Fibroblast of the aortic adventitia (primary cell): ENCODE data around the gene CTAG1A. TPM values are rescaled to one million over a fixed set of nuclear protein-coding genes. Genes with fewer than 3 reads are reported as not detected.

Experiments
- small RNA-seq: library from RNA; depleted of rRNA; stranded (forward); fragments of <200 nt; gene quantifications from one replicate; pipeline ENCODE3, GENCODE V24; 2012
- total RNA-seq: library from RNA; depleted of rRNA; stranded (reverse); fragments of >200 nt; gene quantifications from 2 replicates; pipeline ENCODE4 v1.2.3, GENCODE V29; 2012; ENCODE audit warnings: low replicate concordance

The CTAG1A gene
- total RNA-seq, 1 donor, result not detected

Small RNA genes lying within 50 kb of the gene (small RNA-seq; reads per million reads assigned to genes)
- not detected for gene AC244090.1
- not detected for gene AC244107.2

Other genes with a start within 250 kb of the CTAG1A start
- gene FLNA, start 210.5 kb upstream of the CTAG1A start, total RNA-seq, result 549 and 1,365 TPM in 2 replicates
- 9.6 and 29.9 TPM in 2 replicates for gene EMD, start 205.8 kb upstream of the CTAG1A start, total RNA-seq
- gene RPL10, start 186.8 kb upstream of the CTAG1A start, total RNA-seq, result 1,297 and 3,230 TPM in 2 replicates
- gene DNASE1L1, start 175.9 kb upstream of the CTAG1A start, total RNA-seq, result 15.8 and 31.0 TPM in 2 replicates
- 18.0 and 30.9 TPM in 2 replicates for gene TAFAZZIN, start 173.6 kb upstream of the CTAG1A start, total RNA-seq
- 33.2 and 36.1 TPM in 2 replicates for gene ATP6AP1, start 156.5 kb upstream of the CTAG1A start, total RNA-seq
- gene GDI1, start 148.0 kb upstream of the CTAG1A start, total RNA-seq, result 53.9 and 115 TPM in 2 replicates
- gene FAM50A, start 141.0 kb upstream of the CTAG1A start, total RNA-seq, result 39.0 and 99.0 TPM in 2 replicates
- 11.9 and 25.8 TPM in 2 replicates for gene PLXNA3, start 126.9 kb upstream of the CTAG1A start, total RNA-seq
- 19.1 and 31.6 TPM in 2 replicates for gene LAGE3, start 105.9 kb upstream of the CTAG1A start, total RNA-seq
- gene UBL4A, start 98.5 kb upstream of the CTAG1A start, total RNA-seq, result 10.9 and 35.0 TPM in 2 replicates
- gene SLC10A3, start 94.5 kb upstream of the CTAG1A start, total RNA-seq, result 23.9 and 28.6 TPM in 2 replicates
- 16.9 and 20.0 TPM in 2 replicates for gene FAM3A, start 68.9 kb upstream of the CTAG1A start, total RNA-seq
- gene G6PD, start 38.3 kb upstream of the CTAG1A start, total RNA-seq, result 45.5 and 126 TPM in 2 replicates
- 17.1 and 37.2 TPM in 2 replicates for gene IKBKG, start 37.5 kb upstream of the CTAG1A start, total RNA-seq
- not detected in 2 replicates for gene CTAG1B, start 34.1 kb downstream of the CTAG1A start, total RNA-seq
- not detected in 2 replicates for gene CTAG2, start 68.4 kb downstream of the CTAG1A start, total RNA-seq
- 1.2 and 4.2 TPM in 2 replicates for gene GAB3, start 165.9 kb downstream of the CTAG1A start, total RNA-seq
- gene DKC1, start 177.7 kb downstream of the CTAG1A start, total RNA-seq, result 36.5 and 47.8 TPM in 2 replicates
- gene MPP1, start 220.4 kb downstream of the CTAG1A start, total RNA-seq, result 10.0 and 23.3 TPM in 2 replicates
- gene SMIM9, start 249.5 kb downstream of the CTAG1A start, total RNA-seq, result not detected in 2 replicates